B cell (primary cell): ENCODE data around the gene LYSMD2. TPM values are rescaled to one million over a fixed set of nuclear protein-coding genes. Genes with fewer than 3 reads are reported as not detected.

Experiments
- ATAC-seq: fragments of 200-7000 bp; cut with Tn5 transposase; one replicate; pipeline ENCODE4 v1.10.0; 2021; ENCODE audit warnings: low read depth, mild to moderate bottlenecking, moderate number of reproducible peaks, moderate library complexity
- CTCF ChIA-PET: fragments of 350-600 bp; sonication (Branson Sonifier 250); formaldehyde crosslinking; loops from one replicate; lab custom pipeline; 2021; ENCODE audit warnings: antibody characterized with exemption, inconsistent platforms; lab: Charles Lee
- POLR2A ChIA-PET: fragments of 350-600 bp; sonication (Branson Sonifier 250); formaldehyde crosslinking; loops from one replicate; lab custom pipeline; 2021; ENCODE audit warnings: antibody characterized with exemption; lab: Charles Lee
- DNase-seq: peaks from one replicate; pipeline ENCODE4 v3.0.0; 2013
- H2AFZ ChIP-seq: 2 replicates; pipeline ENCODE4 v1.6.1; 2012; ENCODE audit warnings: mild to moderate bottlenecking, low read depth, low read length; ENCODE audit not compliant: insufficient read depth, poor library complexity, severe bottlenecking
- H3K27ac ChIP-seq, 2 donors: 1 replicate in 1 of 2; 2 replicates in 1 of 2; pipeline ENCODE4 v1.5.1; 2012 to 2013; ENCODE audit warnings: low read length in 2 of 2, mild to moderate bottlenecking in 2 of 2, moderate library complexity in 1 of 2
- H3K27me3 ChIP-seq, 4 experiments: fragments of 200-600 bp in 1 of 4; sonication (generic) in 1 of 4; replicated peaks in 1 of 4; 1 replicate in 2 of 4; 2 replicates in 2 of 4; pipeline versions ENCODE4 v1.6.1 to v1.7.0; 2013 to 2016; ENCODE audit warnings: low read length in 3 of 4, mild to moderate bottlenecking in 2 of 4, mixed read lengths in 1 of 4, moderate library complexity in 1 of 4; ENCODE audit not compliant: insufficient read depth in 4 of 4, control insufficient read depth in 3 of 4; ENCODE audit errors: control extremely low read depth in 1 of 4
- H3K36me3 ChIP-seq, 2 experiments: replicated peaks in 1 of 2; 1 replicate in 1 of 2; 2 replicates in 1 of 2; pipeline versions ENCODE4 v1.6.1 to v1.7.1; 2013; ENCODE audit warnings: low read length in 1 of 2; ENCODE audit not compliant: insufficient read depth in 2 of 2, control insufficient read depth in 1 of 2; ENCODE audit errors: control extremely low read depth in 1 of 2, extremely low read depth in 1 of 2
- H3K4me1 ChIP-seq, 2 donors: fragments of 200-600 bp in 1 of 2; sonication (generic) in 1 of 2; 1 replicate in 1 of 2; 2 replicates in 1 of 2; pipeline versions ENCODE4 v1.5.1 to v1.6.1; 2013 to 2017; ENCODE audit warnings: low read length in 2 of 2; ENCODE audit not compliant: control insufficient read depth in 2 of 2, insufficient read depth in 2 of 2
- H3K4me2 ChIP-seq: replicated peaks from 2 replicates; pipeline ENCODE3; 2012; ENCODE audit warnings: mild to moderate bottlenecking, low read depth, low read length; ENCODE audit not compliant: poor library complexity, severe bottlenecking
- H3K4me3 ChIP-seq, 5 experiments: fragments of 200-600 bp in 1 of 5; sonication (generic) in 1 of 5; 1 replicate in 3 of 5; 2 replicates in 2 of 5; pipeline versions ENCODE4 v1.5.1 to v1.7.0; 2011 to 2016; ENCODE audit warnings: low read length in 4 of 5, mild to moderate bottlenecking in 4 of 5, low read depth in 2 of 5, control low read depth in 1 of 5, moderate library complexity in 1 of 5; ENCODE audit not compliant: insufficient read depth in 1 of 5; ENCODE audit errors: control extremely low read depth in 1 of 5, extremely low read depth in 1 of 5
- H3K79me2 ChIP-seq: fragments of 200-600 bp; sonication (generic); one replicate; pipeline ENCODE4 v1.6.0; 2016; ENCODE audit warnings: low read length; ENCODE audit not compliant: control insufficient read depth, insufficient read depth
- H3K9ac ChIP-seq: fragments of 200-600 bp; sonication (generic); 2 replicates; pipeline ENCODE4 v1.6.1; 2017; ENCODE audit warnings: mild to moderate bottlenecking, low read length, moderate library complexity
- H3K9me3 ChIP-seq, 3 donors: one replicate each; pipeline versions ENCODE4 v1.6.1 to v1.7.1; 2013; ENCODE audit warnings: low read length in 2 of 3; ENCODE audit not compliant: control insufficient read depth in 2 of 3, insufficient read depth in 1 of 3; ENCODE audit errors: control extremely low read depth in 1 of 3
- H4K20me1 ChIP-seq: 2 replicates; pipeline ENCODE4 v1.6.0; 2012; ENCODE audit warnings: mild to moderate bottlenecking, low read length; ENCODE audit not compliant: insufficient read depth, control insufficient read depth, poor library complexity, severe bottlenecking
- H3K27ac Mint-ChIP-seq: one replicate; pipeline ENCODE4 v1.8.0; 2021; ENCODE audit warnings: mixed read lengths
- H3K27me3 Mint-ChIP-seq: one replicate; pipeline ENCODE4 v1.8.0; 2021; ENCODE audit warnings: mixed read lengths
- H3K4me1 Mint-ChIP-seq: one replicate; pipeline ENCODE4 v1.8.0; 2021; ENCODE audit warnings: mixed read lengths
- H3K4me3 Mint-ChIP-seq: one replicate; pipeline ENCODE4 v1.8.0; 2021; ENCODE audit warnings: mixed read lengths
- H3K9me3 Mint-ChIP-seq: one replicate; pipeline ENCODE4 v1.8.0; 2022; ENCODE audit warnings: mixed read lengths; ENCODE audit not compliant: insufficient read depth
- EZH2 ChIP-seq: IDR thresholded peaks from 2 replicates; pipeline ENCODE4 v1.6.1; 2012; ENCODE audit warnings: borderline replicate concordance, low read depth, mild to moderate bottlenecking, moderate library complexity, low read length; ENCODE audit not compliant: insufficient read depth, poor library complexity, severe bottlenecking
- whole genome bisulfite sequencing: methylation state at CpG from one replicate; pipeline ENCODE4 v1.1.5; 2013; ENCODE audit warnings: missing lambda C conversion rate; ENCODE audit not compliant: insufficient coverage; 5-methylcytosine and 5-hydroxymethylcytosine counted together
- intact Hi-C: fragments of 100-400 bp; cut with micrococcal nuclease; formaldehyde crosslinking; loops from one replicate; pipeline ENCODE4 v1.10.0; 2022
- polyA plus RNA-seq: library from polyadenylated mRNA; depleted of rRNA; stranded (reverse); fragments of >200 nt; gene quantifications from 2 replicates; pipeline ENCODE4 v1.2.3, GENCODE V29; 2012
- total RNA-seq, 2 donors: library from RNA; stranded (reverse); fragments of 120-200 nt in 1 of 2; gene quantifications; 1 replicate in 1 of 2; 2 replicates in 1 of 2; pipeline versions ENCODE4 v1.2.3 to v1.2.4, GENCODE V29; 2013 to 2022
- TF ChIP-seq, protein P1 (sequence below): fragments of 200-600 bp; IDR thresholded peaks from one replicate; pipeline ENCODE4 v1.8.0; 2022; ENCODE audit warnings: antibody characterized with exemption, mild to moderate bottlenecking

Gene LYSMD2
- total and polyA plus RNA-seq, 2 donors (not counting 1 experiment from before 2014, with no cell fraction given) = 31.0 to 48.2 TPM

- CTCF ChIA-PET = interaction anchor here (1.4 kb wide), 2 partner anchors 58 to 68 kb away, joined by 4 to 7 read pairs; no protein-coding TSS in a partner anchor
- no peaks in the 10 kb centered on the region for H3K36me3 ChIP-seq
- WGBS = 98% methylated on average over 4 of the region's 5 CpGs
- ATAC-seq (no peak), DNase-seq (no peak)
- H3K27me3 Mint-ChIP-seq = no peaks in the 10 kb centered on the region
- no peaks in the 10 kb centered on the region for H3K27me3 ChIP-seq
- intact Hi-C loops = no loop called here
- H3K4me3 ChIP-seq = no peak overlapping the region
- H2AFZ ChIP-seq = no peak overlapping the region
- POLR2A ChIA-PET = interaction anchor here (0.5 kb wide), 1 partner anchor 58 kb away, joined by 5 read pairs; no protein-coding TSS in a partner anchor
- no peaks in the 10 kb centered on the region for H3K9me3 Mint-ChIP-seq
- no peaks in the 10 kb centered on the region for H3K79me2 ChIP-seq
- H3K9me3 ChIP-seq = no peaks in the 10 kb centered on the region
- no peak overlapping the region for H3K27ac Mint-ChIP-seq
- H3K4me3 Mint-ChIP-seq = no peak overlapping the region
- H4K20me1 ChIP-seq = no peaks in the 10 kb centered on the region
- no peak overlapping the region for H3K27ac ChIP-seq
- TF ChIP-seq, protein P1, sequence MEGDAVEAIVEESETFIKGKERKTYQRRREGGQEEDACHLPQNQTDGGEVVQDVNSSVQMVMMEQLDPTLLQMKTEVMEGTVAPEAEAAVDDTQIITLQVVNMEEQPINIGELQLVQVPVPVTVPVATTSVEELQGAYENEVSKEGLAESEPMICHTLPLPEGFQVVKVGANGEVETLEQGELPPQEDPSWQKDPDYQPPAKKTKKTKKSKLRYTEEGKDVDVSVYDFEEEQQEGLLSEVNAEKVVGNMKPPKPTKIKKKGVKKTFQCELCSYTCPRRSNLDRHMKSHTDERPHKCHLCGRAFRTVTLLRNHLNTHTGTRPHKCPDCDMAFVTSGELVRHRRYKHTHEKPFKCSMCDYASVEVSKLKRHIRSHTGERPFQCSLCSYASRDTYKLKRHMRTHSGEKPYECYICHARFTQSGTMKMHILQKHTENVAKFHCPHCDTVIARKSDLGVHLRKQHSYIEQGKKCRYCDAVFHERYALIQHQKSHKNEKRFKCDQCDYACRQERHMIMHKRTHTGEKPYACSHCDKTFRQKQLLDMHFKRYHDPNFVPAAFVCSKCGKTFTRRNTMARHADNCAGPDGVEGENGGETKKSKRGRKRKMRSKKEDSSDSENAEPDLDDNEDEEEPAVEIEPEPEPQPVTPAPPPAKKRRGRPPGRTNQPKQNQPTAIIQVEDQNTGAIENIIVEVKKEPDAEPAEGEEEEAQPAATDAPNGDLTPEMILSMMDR = no peak
- TF ChIP-seq EZH2 = no peak
- H3K4me2 ChIP-seq = no peak overlapping the region
- no peaks in the 10 kb centered on the region for H3K4me1 Mint-ChIP-seq
- H3K4me1 ChIP-seq = no peaks in the 10 kb centered on the region
- no peak overlapping the region for H3K9ac ChIP-seq
These were observed 29.4 kb downstream of the LYSMD2 start for GRCh38 chr15:51708013-51708412.

DNA sequence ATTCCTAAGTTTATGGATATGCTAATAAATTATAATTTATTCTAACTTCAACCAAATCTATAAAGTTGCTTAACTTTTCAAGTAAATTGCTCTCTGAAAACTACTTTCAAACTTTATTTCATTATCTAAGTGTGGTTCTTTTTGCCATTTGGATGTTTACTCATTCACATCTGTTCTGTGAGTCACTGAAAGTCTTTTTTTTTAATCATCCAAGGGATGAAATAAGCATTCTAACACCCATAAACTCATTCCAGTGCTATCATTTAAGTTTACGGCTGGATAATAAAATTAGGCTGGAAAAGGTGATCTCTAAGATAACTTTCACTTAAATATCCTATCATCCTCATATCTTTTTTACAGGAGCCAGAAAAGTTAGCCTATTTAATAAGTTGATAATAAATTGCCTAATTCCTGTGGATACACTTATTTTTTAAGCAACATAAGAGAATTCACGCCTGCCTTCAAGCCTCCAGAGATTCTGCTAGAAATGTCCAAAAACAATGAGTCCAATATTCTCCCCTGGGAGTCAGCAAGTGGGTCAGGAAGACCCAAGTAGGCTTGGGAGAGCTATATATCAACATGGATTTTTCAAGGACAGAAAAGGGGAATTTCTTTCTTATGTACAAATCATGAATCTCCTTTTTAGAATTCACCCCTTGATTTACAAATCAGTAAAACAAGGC lies 30.4 kb downstream of the LYSMD2 start:
- ATAC-seq (no peak), DNase-seq (no peak)
- no peak overlapping the region for H3K4me2 ChIP-seq
- no peak overlapping the region for H3K4me3 ChIP-seq
- TF ChIP-seq, protein P1 = no peak
- TF ChIP-seq EZH2 = no peak
- H3K36me3 ChIP-seq = no peaks in the 10 kb centered on the region
- no peaks in the 10 kb centered on the region for H3K79me2 ChIP-seq
- no peaks in the 10 kb centered on the region for H3K9me3 ChIP-seq
- WGBS = no CpG with 5 or more reads among the region's 2 CpGs
- no peaks in the 10 kb centered on the region for H3K9me3 Mint-ChIP-seq
- no peaks in the 10 kb centered on the region for H3K27me3 Mint-ChIP-seq
- H3K27ac Mint-ChIP-seq = no peak overlapping the region
- no peak overlapping the region for H3K4me3 Mint-ChIP-seq
- H3K4me1 Mint-ChIP-seq = no peaks in the 10 kb centered on the region
- no peaks in the 10 kb centered on the region for H3K27me3 ChIP-seq
- ChIA-PET POLR2A (interaction anchor here (0.5 kb wide), 1 partner anchor 17 kb away, joined by 3 read pairs; no protein-coding TSS in a partner anchor), CTCF (interaction anchor here (1.4 to 1.5 kb wide), 2 partner anchors 69 kb away, joined by 4 read pairs; no protein-coding TSS in a partner anchor)
- H2AFZ ChIP-seq = no peak overlapping the region
- H4K20me1 ChIP-seq = no peaks in the 10 kb centered on the region
- no peaks in the 10 kb centered on the region for H3K4me1 ChIP-seq
- H3K27ac ChIP-seq = no peak overlapping the region
- no peak overlapping the region for H3K9ac ChIP-seq
- intact Hi-C loops = no loop called here
